GM10266 (cell line): Measurements from ENCODE around the gene TXNRD3.

Experiments
- DNase-seq: peaks from one replicate; pipeline ENCODE4 v3.0.0; 2012; ENCODE audit errors: extremely low spot score
- TF ChIP-seq, protein P1 (sequence below): IDR thresholded peaks from 2 replicates; pipeline ENCODE4 v1.5.1; 2012; ENCODE audit warnings: mild to moderate bottlenecking, low read depth; ENCODE audit not compliant: control insufficient read depth, insufficient read depth; ENCODE audit errors: missing control alignments

TXNRD3 gene

DNA sequence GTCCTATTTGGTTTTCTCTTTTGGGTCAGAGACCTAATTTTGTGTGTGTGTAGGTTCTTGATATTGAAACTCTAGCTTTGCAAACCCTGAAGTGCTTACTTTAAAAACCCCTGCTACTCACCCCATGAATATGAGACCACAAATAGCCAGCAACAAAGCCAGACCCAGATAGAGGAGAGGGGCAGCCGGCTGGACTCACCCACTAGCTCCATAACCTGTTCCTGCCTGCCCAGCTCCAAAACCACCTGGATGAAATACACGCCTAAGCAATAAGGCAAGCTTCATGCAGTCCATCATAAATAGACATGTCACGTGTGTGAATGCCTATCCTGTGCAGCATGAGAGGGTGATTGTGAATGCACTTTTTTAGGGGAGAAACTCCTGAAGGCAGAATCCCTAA is 3.7 kb upstream of the TXNRD3 start:
- no peak for DNase-seq
- TF ChIP-seq, protein P1, sequence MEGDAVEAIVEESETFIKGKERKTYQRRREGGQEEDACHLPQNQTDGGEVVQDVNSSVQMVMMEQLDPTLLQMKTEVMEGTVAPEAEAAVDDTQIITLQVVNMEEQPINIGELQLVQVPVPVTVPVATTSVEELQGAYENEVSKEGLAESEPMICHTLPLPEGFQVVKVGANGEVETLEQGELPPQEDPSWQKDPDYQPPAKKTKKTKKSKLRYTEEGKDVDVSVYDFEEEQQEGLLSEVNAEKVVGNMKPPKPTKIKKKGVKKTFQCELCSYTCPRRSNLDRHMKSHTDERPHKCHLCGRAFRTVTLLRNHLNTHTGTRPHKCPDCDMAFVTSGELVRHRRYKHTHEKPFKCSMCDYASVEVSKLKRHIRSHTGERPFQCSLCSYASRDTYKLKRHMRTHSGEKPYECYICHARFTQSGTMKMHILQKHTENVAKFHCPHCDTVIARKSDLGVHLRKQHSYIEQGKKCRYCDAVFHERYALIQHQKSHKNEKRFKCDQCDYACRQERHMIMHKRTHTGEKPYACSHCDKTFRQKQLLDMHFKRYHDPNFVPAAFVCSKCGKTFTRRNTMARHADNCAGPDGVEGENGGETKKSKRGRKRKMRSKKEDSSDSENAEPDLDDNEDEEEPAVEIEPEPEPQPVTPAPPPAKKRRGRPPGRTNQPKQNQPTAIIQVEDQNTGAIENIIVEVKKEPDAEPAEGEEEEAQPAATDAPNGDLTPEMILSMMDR = no peak

DNA sequence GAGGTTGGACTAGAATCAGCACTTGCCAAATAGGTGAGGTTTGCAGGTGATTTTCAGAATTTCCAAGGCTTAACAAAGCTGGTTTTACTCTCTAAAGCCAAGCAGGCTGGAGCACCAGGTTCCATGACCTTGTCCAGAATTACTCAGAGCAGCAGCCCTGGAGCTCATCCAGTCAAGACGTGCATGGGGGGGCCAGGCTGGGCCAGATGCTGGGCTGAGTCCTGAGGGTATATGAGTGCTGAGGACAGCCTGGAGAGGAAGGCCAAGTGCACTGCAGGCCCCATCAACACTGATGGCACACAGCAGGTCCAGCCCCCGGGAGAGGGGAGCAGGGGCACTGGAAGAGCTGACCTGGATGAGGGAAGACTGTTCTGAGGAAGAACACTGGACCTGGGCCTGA is 3.0 kb upstream of the TXNRD3 start:
- TF ChIP-seq, protein P1 = no peak
- no peak for DNase-seq

GRCh38 chr3:126656371-126657134 is 1.6 kb upstream of the TXNRD3 start:
- DNase-seq = no peak
- TF ChIP-seq, protein P1 = no peak

GRCh38 chr3:126655887-126656286 is 963 bp upstream of the TXNRD3 start:
- TF ChIP-seq, protein P1 = no peak
- no peak for DNase-seq

GRCh38 chr3:126649556-126650092 is 5.3 kb downstream of the TXNRD3 start:
- no peak for DNase-seq
- TF ChIP-seq, protein P1 = no peak

GRCh38 chr3:126646674-126647073 is 8.2 kb downstream of the TXNRD3 start:
- no peak for DNase-seq
- TF ChIP-seq, protein P1 = no peak

GRCh38 chr3:126644615-126645014 is 10.3 kb downstream of the TXNRD3 start:
- no peak for DNase-seq
- TF ChIP-seq, protein P1 = no peak
